Measurements from ENCODE around the gene TTYH3. TPM values are rescaled to one million over a fixed set of nuclear protein-coding genes. Genes with fewer than 3 reads are reported as not detected.

TTYH3 gene
- total and polyA plus RNA-seq, 9 of the 15 experiments (the other 6 are each of a cell fraction or from before 2014, with no cell fraction given): 0.01 to 5.5 (median 1.1) TPM

DNA sequence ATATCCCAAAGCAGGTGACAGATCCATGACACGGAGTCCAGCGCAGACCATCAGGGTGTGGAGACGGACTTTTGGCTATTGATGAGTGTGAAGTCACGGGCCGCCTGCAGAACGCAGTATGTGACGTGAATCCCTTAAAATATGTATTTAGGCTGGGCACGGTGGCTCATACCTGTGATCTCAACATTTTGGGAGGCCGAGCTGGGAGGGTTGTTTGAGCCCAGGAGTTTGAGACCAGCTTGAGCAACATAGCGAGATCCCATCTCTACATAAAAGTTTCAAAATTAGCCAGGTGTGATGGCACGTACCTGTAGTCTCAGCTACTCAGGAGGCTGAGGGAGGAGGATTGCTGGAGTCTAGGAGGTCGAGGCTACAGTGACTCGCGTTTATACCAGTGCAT, 54.3 kb downstream of the TTYH3 start (continued):
- no peak for TF ChIP-seq HNRNPUL1 (IDR thresholded peaks at IDR 0.05; ENCODE audit: low read length)
- TF ChIP-seq TCF7 (IDR thresholded peaks at IDR 0.05; ENCODE audit: borderline replicate concordance): no peak
- no peak for TF ChIP-seq TRIM28 (IDR thresholded peaks at IDR 0.05)

DNA sequence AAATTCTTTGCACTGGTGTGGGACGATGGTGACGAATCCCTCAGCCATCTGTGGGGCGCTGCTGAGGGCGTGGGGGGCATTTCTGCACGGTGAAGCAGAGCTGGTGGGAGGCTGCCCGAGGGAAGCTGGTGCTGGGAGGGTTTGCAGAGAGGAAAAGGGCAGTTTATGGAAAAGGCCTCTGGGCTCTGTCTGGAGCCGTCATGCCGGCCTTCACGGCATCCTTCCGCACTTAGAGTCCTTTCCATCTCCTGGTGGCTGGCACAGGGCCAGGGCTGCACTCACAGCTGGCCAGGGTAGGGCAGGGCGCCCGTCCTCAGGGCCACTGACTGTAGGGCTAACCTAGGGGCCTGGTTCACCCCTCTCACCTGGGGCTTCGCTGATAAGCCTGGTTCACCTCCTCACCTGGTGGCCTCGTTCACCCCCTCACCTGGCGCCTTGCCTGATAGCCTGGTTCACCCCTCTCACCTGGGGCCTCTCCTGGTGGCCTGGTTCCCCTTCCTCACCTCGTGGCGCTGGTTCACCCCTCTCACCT, 55.6 kb downstream of the TTYH3 start:
- Histone ChIP-seq H3K4me1 (replicated peaks in 1 of 2; ENCODE audit: control insufficient read depth in 2 of 2, insufficient read depth in 2 of 2, low read length in 2 of 2) (peaks cover 0 to 25% of the 10 kb centered on the region in 2 experiments; a peak in 2 of 5 replicates), H3K9ac (ENCODE audit: insufficient read depth in 1 of 2, low read depth in 2 of 2, low read length in 2 of 2) (no peak overlapping the region), H3K4me2 (ENCODE audit: insufficient read depth, low read length) (no peak overlapping the region), H3K9me3 (replicated peaks; ENCODE audit: control insufficient read depth, insufficient read depth, low read depth, low read length) (no peaks in the 10 kb centered on the region), H4K20me1 (replicated peaks; ENCODE audit: control insufficient read depth, insufficient read depth, low read length) (0 out of 2 replicates have a peak, but pooled peaks cover 5% of the 10 kb centered on the region), H3K27me3 (ENCODE audit: control insufficient read depth in 2 of 2, insufficient read depth in 2 of 2, low read length in 2 of 2) (peaks cover 36 to 60% of the 10 kb centered on the region in 2 experiments; a peak in 4 of 5 replicates), H3K27ac (ENCODE audit: extremely low read depth, low read depth, low read length) (no peak overlapping the region), H3K4me3 (no peak overlapping the region), H3K9me1 (ENCODE audit: control insufficient read depth, insufficient read depth, low read length) (no peaks in the 10 kb centered on the region), H2AFZ (ENCODE audit: low read depth, low read length) (no peak overlapping the region), H3K79me2 (ENCODE audit: control insufficient read depth, insufficient read depth, low read length) (no peaks in the 10 kb centered on the region), H3K36me3 (ENCODE audit: control insufficient read depth, insufficient read depth, low read length) (no peaks in the 10 kb centered on the region)
- DNase-seq (ENCODE audit: extremely low read depth in 1 of 4, low spot score in 3 of 4) (no peak), FAIRE-seq (no peak), ATAC-seq (no peak)
- 2% methylated on average over 16 of the region's 17 CpGs for WGBS (ENCODE audit: insufficient coverage, low coverage, missing lambda C conversion rate)
- TF ChIP-seq ZNF354B (CRISPR knock-in tag; IDR thresholded peaks at IDR 0.05) (no peak), NFIC (IDR thresholded peaks at IDR 0.05) (peak; percentile 88)
- CTCF ChIA-PET (ENCODE audit: low intra/inter-chr PET ratio): no interaction called here
- BruUV-seq (replicated peaks): no TSS peak
- intact Hi-C loops (cut with micrococcal nuclease) (loop anchor here (10.0 kb wide), 1 partner anchor 123 kb away; no protein-coding TSS in a partner anchor), in situ Hi-C loops (cut with MboI) (no loop called here)
- POLR2A ChIA-PET: no interaction called here
